SK-N-SH (cell line): ENCODE data around the gene CD244. TPM values are rescaled to one million over a fixed set of nuclear protein-coding genes. Genes with fewer than 3 reads are reported as not detected.

Experiments used
- CTCF ChIA-PET: fragments of 300-600, 350-600 bp; formaldehyde crosslinking; extraction: SDS; loops from one replicate; lab custom pipeline; 2021; lab: Yijun Ruan, JAX
- POLR2A ChIA-PET: fragments of 350-600 bp; sonication (Branson Sonifier 250); formaldehyde crosslinking; extraction: SDS; loops from one replicate; lab custom pipeline; 2020; ENCODE audit warnings: antibody characterized with exemption, inconsistent platforms; lab: Yijun Ruan, JAX
- DNase-seq: peaks from one replicate; pipeline ENCODE4 v3.0.0; 2012
- H2AFZ ChIP-seq: fragments of 200-600 bp; sonication (generic); 2 replicates; pipeline ENCODE4 v1.8.1; 2016; ENCODE audit warnings: antibody characterized with exemption, mild to moderate bottlenecking, low read depth
- H3F3A ChIP-seq: fragments of 200-600 bp; sonication (generic); replicated peaks from 2 replicates; pipeline ENCODE3; 2016; ENCODE audit warnings: antibody characterized with exemption, mild to moderate bottlenecking; ENCODE audit not compliant: insufficient read depth
- H3K27ac ChIP-seq, 2 experiments: fragments of 200-500 bp in 1 of 2; fragments of 200-600 bp in 1 of 2; sonication (Bioruptor generic) in 1 of 2; sonication (generic), shearing (Covaris generic) in 1 of 2; 2 replicates each; pipeline versions ENCODE4 v1.5.1 to v1.6.1; 2014 to 2016; ENCODE audit warnings: low read depth in 2 of 2, inconsistent platforms in 1 of 2, low read length in 1 of 2, mild to moderate bottlenecking in 1 of 2, mixed read lengths in 1 of 2
- H3K27me3 ChIP-seq: fragments of 200-600 bp; sonication (generic), shearing (Covaris generic); 2 replicates; pipeline ENCODE4 v1.6.1; 2016; ENCODE audit warnings: mixed run types; ENCODE audit not compliant: insufficient read depth
- H3K36me3 ChIP-seq, 2 experiments: fragments of 200-500 bp in 1 of 2; fragments of 200-600 bp in 1 of 2; sonication (Bioruptor generic) in 1 of 2; sonication (generic) in 1 of 2; replicated peaks in 1 of 2; 2 replicates each; pipeline versions ENCODE3 to v1.5.1; 2014 to 2016; ENCODE audit warnings: low read length in 1 of 2, mild to moderate bottlenecking in 1 of 2; ENCODE audit not compliant: insufficient read depth in 2 of 2, control insufficient read depth in 1 of 2
- H3K4me1 ChIP-seq, 2 experiments: fragments of 200-500 bp in 1 of 2; fragments of 200-600 bp in 1 of 2; sonication (Bioruptor generic) in 1 of 2; sonication (generic), shearing (Covaris generic) in 1 of 2; 2 replicates each; pipeline versions ENCODE4 v1.5.1 to v1.6.1; 2014 to 2016; ENCODE audit warnings: low read depth in 1 of 2, low read length in 1 of 2, mixed run types in 1 of 2; ENCODE audit not compliant: insufficient read depth in 2 of 2, control insufficient read depth in 1 of 2
- H3K4me2 ChIP-seq: fragments of 200-600 bp; sonication (generic), shearing (Covaris generic); 2 replicates; pipeline ENCODE4 v1.6.1; 2017; ENCODE audit warnings: mixed run types
- H3K4me3 ChIP-seq, 2 experiments: fragments of 200-500 bp in 1 of 2; fragments of 200-600 bp in 1 of 2; sonication (Bioruptor generic) in 1 of 2; sonication (generic), shearing (Covaris generic) in 1 of 2; 2 replicates each; pipeline versions ENCODE4 v1.5.1 to v1.8.1; 2014 to 2016; ENCODE audit warnings: low read depth in 2 of 2, inconsistent platforms in 1 of 2, low read length in 1 of 2, mild to moderate bottlenecking in 1 of 2, mixed read lengths in 1 of 2, moderate library complexity in 1 of 2
- H3K79me2 ChIP-seq: fragments of 200-600 bp; sonication (generic); 2 replicates; pipeline ENCODE4 v1.8.1; 2017; ENCODE audit warnings: mild to moderate bottlenecking; ENCODE audit not compliant: insufficient read depth
- H3K9ac ChIP-seq: fragments of 200-600 bp; sonication (generic); 2 replicates; pipeline ENCODE4 v1.6.1; 2017; ENCODE audit warnings: mixed run types
- H3K9me2 ChIP-seq: fragments of 200-600 bp; sonication (generic); 2 replicates; pipeline ENCODE4 v1.6.1; 2017; ENCODE audit warnings: mixed run types
- H3K9me3 ChIP-seq: fragments of 200-600 bp; sonication (generic); 2 replicates; pipeline ENCODE4 v1.6.1; 2017; ENCODE audit warnings: mixed run types, mild to moderate bottlenecking, moderate library complexity
- H4K20me1 ChIP-seq: fragments of 200-600 bp; sonication (generic); 2 replicates; pipeline ENCODE4 v1.6.1; 2017; ENCODE audit warnings: mild to moderate bottlenecking, mixed run types; ENCODE audit not compliant: insufficient read depth
- CTCF ChIP-seq: fragments of 200-600 bp; sonication (generic); IDR thresholded peaks from 2 replicates; pipeline ENCODE4 v1.6.1; 2017; ENCODE audit warnings: antibody characterized with exemption, mild to moderate bottlenecking, moderate library complexity
- EZH2phosphoT487 ChIP-seq: fragments of 200-600 bp; sonication (generic); IDR thresholded peaks from 2 replicates; pipeline ENCODE4 v1.6.1; 2017; ENCODE audit warnings: low read depth, mixed run types, mild to moderate bottlenecking, antibody characterized with exemption, moderate library complexity, borderline replicate concordance
- FOXM1 ChIP-seq: IDR thresholded peaks from 2 replicates; pipeline ENCODE4 v1.4.0; 2012; ENCODE audit warnings: low read depth, mild to moderate bottlenecking
- GABPA ChIP-seq: IDR thresholded peaks from 2 replicates; pipeline ENCODE4 v1.4.0; 2012; ENCODE audit warnings: low read depth, mild to moderate bottlenecking
- MEF2A ChIP-seq: IDR thresholded peaks from 2 replicates; pipeline ENCODE4 v1.4.0; 2012; ENCODE audit warnings: low read depth, borderline replicate concordance
- NFIC ChIP-seq: IDR thresholded peaks from 2 replicates; pipeline ENCODE4 v1.4.0; 2012; ENCODE audit warnings: borderline replicate concordance
- PBX3 ChIP-seq: IDR thresholded peaks from 2 replicates; pipeline ENCODE4; 2012
- RAD21 ChIP-seq: IDR thresholded peaks from 2 replicates; pipeline ENCODE4 v1.6.1; 2012; ENCODE audit warnings: mild to moderate bottlenecking, low read length
- RCOR1 ChIP-seq: fragments of 150-350 bp; IDR thresholded peaks from 2 replicates; pipeline ENCODE4 v1.6.1; 2017; ENCODE audit warnings: antibody characterized with exemption, low read length
- RXRA ChIP-seq: IDR thresholded peaks from 2 replicates; pipeline ENCODE4 v1.4.0; 2012; ENCODE audit warnings: low read depth, mild to moderate bottlenecking, borderline replicate concordance
- SIN3A ChIP-seq: IDR thresholded peaks from 2 replicates; pipeline ENCODE4 v1.6.1; 2012; ENCODE audit warnings: low read depth, mild to moderate bottlenecking, low read length, moderate library complexity, borderline replicate concordance
- TCF12 ChIP-seq: IDR thresholded peaks from 2 replicates; pipeline ENCODE4 v1.4.0; 2012
- TEAD4 ChIP-seq: IDR thresholded peaks from 2 replicates; pipeline ENCODE4 v1.4.0; 2012; ENCODE audit warnings: mild to moderate bottlenecking, borderline replicate concordance; ENCODE audit not compliant: insufficient read depth
- YY1 ChIP-seq: IDR thresholded peaks from 2 replicates; pipeline ENCODE4 v1.4.0; 2012; ENCODE audit warnings: low read depth, mild to moderate bottlenecking
- ZBTB33 ChIP-seq: IDR thresholded peaks from 2 replicates; pipeline ENCODE4 v1.4.0; 2012; ENCODE audit warnings: low read depth, borderline replicate concordance
- WGBS: methylation state at CpG from one replicate; pipeline ENCODE4 v1.1.6; 2017; ENCODE audit warnings: low lambda C conversion rate; 5-methylcytosine and 5-hydroxymethylcytosine counted together
- polyA plus RNA-seq, 3 experiments: library from polyadenylated mRNA; depleted of rRNA; stranded (reverse); fragments of >200 nt; gene quantifications; 2 replicates each; pipeline ENCODE4 v1.2.3, GENCODE V29; 2012

CD244 gene
- polyA plus RNA-seq, 1 of the 3 experiments (the other 2 are of a cell fraction), result not detected

GRCh38 chr1:160846281-160846680 is 16.4 kb downstream of the CD244 start (continued):
- TF ChIP-seq RXRA (no peak), RAD21 (no peak), TCF12 (no peak), EZH2phosphoT487 (no peak), SIN3A (no peak), CTCF (no peak), GABPA (no peak), PBX3 (no peak), YY1 (no peak)
- TF ChIP-seq, all 33 proteins: peak for 0

GRCh38 chr1:160844447-160845232 is 18.0 kb downstream of the CD244 start:
- TF ChIP-seq TEAD4 (no peak), RXRA (no peak), GABPA (no peak), RAD21 (no peak), ZBTB33 (no peak), MEF2A (no peak), RCOR1 (no peak), FOXM1 (no peak), NFIC (no peak)
- TF ChIP-seq, all 33 proteins: peak for 0
- Histone ChIP-seq H3K27me3 (peaks cover 12% of the 10 kb centered on the region; the same call in 1 of the 2 replicates), H3F3A (no peaks in the 10 kb centered on the region), H4K20me1 (no peaks in the 10 kb centered on the region), H3K9me2 (no peaks in the 10 kb centered on the region), H3K79me2 (no peaks in the 10 kb centered on the region), H3K27ac (no peak overlapping the region), H3K9ac (no peak overlapping the region), H3K9me3 (no peaks in the 10 kb centered on the region; the same call in 1 of the 2 replicates), H3K36me3 (no peaks in the 10 kb centered on the region), H3K4me2 (no peak overlapping the region), H2AFZ (no peak overlapping the region), H3K4me3 (no peak overlapping the region), H3K4me1 (no peaks in the 10 kb centered on the region)
- POLR2A ChIA-PET, result no interaction called here
- CTCF ChIA-PET, result interaction anchor here (1.2 to 1.8 kb wide), 2 partner anchors 8 to 10 kb away, joined by 4 to 5 read pairs; no protein-coding TSS in a partner anchor
- 9% methylated on average over 11 of the region's 12 CpGs for WGBS
- no peak for DNase-seq
